GM10266 (cell line): ENCODE data around the gene UGT3A1.

Experiments
- DNase-seq: peaks from one replicate; pipeline ENCODE4 v3.0.0; 2012; ENCODE audit errors: extremely low spot score
- CTCF ChIP-seq: IDR thresholded peaks from 2 replicates; pipeline ENCODE4 v1.5.1; 2012; ENCODE audit warnings: mild to moderate bottlenecking, low read depth; ENCODE audit not compliant: control insufficient read depth, insufficient read depth; ENCODE audit errors: missing control alignments

The UGT3A1 gene

GRCh38 chr5:36009698-36010097 is 18.5 kb upstream of the UGT3A1 start:
- TF ChIP-seq CTCF: no peak
- DNase-seq: no peak

GRCh38 chr5:36007366-36007765 is 16.2 kb upstream of the UGT3A1 start:
- DNase-seq: no peak
- TF ChIP-seq CTCF: no peak

GRCh38 chr5:36006163-36006562 is 15.0 kb upstream of the UGT3A1 start:
- no peak for TF ChIP-seq CTCF
- no peak for DNase-seq

- no peak for TF ChIP-seq CTCF
- DNase-seq: no peak
Measured at GRCh38 chr5:36001032-36001431, 9.8 kb upstream of the UGT3A1 start.

- TF ChIP-seq CTCF: no peak
- no peak for DNase-seq
Measured at GRCh38 chr5:35999547-35999946, 8.4 kb upstream of the UGT3A1 start.

- DNase-seq: no peak
- no peak for TF ChIP-seq CTCF
Measured at GRCh38 chr5:35996076-35996475, 4.9 kb upstream of the UGT3A1 start.

GRCh38 chr5:35990520-35990919 is 670 bp downstream of the UGT3A1 start:
- no peak for DNase-seq
- no peak for TF ChIP-seq CTCF
